NCI-H510A (cell line): ENCODE data around the gene SMC2.

Experiments used
- DNase-seq: peaks from one replicate; lab custom pipeline; 2025; lab: John Stamatoyannopoulos, UW

The SMC2 gene

DNA sequence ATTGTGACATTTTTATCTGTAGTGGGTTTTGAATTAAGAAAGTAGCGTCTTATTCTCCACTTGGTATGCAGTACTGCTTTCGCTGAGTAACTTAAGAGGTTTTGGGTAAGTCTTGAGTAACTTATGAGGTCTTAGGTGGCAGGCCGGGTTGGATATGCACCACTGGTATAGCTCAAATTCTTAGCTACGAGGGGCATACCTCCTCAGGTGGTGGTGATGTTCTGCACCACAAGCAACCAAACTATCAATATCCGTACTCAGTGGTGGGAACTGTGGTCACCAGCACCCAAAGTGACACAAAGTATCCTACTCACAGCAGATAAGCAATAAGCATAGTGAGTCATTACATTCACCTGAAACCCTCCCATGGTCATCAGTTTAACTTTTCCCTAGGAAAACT, 13.7 kb downstream of the SMC2 start:
- DNase-seq, result no peak

DNA sequence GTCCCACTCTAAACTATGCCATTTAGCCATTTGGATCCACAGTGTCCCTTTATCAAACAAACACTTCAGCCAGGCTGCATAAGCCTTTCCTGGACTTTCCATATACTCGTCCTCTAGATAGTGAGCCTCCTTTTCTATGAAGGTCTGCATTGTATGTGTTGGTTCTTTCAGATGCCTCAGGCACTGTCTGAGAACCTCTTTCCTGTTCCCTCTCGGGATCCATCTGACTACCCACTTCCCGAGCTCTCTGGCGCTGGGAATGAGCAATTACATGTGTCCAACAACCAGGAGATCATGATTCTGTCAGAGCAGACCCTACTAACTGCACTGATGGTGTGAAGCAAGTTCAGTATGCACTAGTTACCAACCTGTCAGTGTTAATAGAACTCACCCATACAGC, 14.2 kb downstream of the SMC2 start:
- DNase-seq, result no peak

DNA sequence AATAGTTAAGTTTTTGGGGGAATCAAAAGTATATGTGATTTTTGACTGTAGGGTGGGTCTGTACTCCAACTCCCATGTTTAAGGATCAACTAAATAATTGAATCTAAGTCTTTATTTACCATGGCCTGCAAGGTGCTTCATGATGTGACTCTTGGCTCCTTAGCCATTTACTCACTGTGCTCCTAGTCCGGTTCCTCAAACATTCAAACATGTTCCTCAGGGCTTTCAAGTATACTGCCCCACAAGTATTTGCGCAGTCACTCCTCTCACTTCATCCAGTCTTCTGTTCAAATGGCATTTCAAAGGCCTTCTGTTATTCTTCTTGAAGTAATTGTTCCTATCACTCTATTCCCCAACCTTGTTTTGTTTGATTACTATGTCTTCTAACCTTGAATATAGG, 16.4 kb downstream of the SMC2 start:
- no peak for DNase-seq

DNA sequence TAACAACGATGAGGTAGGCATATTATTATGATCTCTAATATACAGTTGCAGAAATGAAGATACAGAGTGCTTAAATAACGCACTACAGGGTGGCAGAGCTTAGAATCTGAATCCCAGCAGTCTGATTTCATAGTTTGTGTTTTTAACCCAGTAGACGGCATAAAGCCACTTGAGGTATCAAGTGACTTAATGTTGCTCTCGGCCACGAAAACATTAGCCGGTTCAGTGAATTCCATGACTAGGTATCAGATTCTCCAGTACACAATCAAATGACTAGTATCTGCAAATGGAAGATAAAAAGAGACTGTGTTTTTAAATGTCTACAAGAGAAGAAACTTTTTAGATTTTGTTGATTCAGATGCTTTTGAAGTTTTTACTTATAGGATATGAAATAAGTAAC, 24.8 kb downstream of the SMC2 start:
- no peak for DNase-seq

DNA sequence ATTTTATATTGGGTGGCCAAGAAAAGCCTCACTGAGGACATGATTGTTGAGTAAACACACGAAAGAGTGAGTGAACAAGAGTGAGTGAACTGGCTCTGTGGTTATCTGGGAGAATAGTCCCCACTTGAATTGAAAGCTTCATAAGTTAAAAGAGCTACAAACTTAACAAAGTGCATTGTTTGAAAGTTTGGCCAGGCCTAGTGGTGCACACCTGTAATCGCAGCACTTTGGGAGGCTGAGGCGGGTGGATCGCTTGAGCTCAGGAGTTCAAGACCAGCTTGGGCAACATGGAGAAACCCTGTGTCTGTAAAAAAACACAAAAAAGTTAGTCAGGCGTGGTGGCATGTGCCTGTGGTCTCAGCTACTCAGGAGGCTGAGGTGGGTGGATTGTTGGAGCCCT, 26.9 kb downstream of the SMC2 start:
- no peak for DNase-seq

DNA sequence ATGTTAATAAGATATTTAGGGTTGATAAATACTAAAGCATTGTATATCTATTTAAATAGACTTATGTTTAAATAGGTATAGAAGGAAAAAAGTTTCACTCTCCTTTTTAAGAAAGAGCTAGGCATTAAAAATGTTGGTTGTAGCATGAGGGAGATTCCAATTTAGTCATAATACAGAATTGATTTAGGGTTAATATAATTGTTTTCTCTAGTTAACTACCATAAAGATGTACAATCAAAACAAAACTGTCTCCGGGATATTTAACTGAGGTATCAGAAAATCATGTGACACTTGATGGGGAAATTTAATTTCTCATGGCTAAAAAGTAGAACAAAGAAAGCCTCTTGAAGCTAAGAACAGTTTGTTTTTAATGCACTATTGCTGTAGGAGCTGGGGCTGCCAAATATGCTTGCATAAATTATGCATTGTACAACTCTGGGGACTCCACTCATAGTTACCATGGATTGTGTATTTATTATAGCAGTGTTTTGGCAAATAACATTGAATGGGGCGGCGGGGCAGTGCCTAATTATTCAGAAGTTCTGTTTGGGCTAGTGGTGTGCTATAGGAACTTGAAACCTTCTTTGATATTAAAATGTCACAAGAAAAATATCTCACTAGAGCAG, 44.2 kb downstream of the SMC2 start:
- no peak for DNase-seq

DNA sequence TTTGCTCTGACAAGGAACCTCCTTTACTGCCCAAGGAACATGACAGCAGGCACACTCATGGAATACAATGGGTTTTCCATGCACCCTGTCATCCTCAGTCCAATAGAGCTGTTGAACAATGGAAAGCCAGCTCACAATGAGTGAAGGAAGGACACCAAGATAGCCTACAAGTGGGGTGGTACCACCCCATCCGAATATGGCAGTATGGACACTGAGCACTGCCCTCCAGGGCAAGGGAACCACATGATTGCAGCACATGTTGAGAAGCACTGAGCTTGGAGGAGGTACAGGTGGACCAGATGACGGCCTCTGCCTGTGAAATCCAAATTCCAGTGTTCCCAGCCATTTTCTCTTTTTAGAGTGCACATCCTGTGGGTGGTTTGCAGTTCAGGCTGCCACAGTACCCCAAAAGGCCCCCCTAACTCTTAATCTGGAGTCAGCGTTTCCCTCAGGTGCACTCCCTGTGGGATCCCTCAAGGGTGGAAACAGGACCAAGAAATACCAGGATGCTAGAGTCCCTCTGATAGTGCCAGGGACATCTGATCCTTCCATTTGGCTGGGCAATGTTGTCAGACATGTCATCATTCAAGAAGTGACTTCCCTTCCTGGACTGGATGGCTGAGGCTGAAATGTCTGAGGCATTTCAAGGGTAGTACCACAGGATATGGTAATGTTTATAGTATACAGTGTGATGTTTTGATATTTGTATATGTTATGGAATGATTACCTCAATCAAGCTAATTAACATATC, 48.9 kb downstream of the SMC2 start:
- DNase-seq, result no peak

DNA sequence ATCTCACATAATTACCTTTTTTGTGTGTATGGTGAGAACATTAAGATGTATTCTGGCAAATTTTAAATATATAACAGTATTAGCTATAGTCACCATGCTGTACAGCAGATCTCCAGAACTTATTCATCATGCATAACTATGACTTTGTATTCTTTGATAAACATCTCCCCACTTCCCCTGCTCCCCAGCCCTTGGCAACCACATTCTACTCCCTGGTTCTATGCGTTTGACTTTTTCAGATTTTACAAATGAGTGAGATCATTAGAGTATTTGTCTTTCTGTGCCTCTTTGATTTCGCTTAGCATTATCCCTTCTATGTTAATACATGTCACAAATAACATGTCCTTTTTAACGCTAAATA, 49.4 kb downstream of the SMC2 start:
- DNase-seq, result no peak

DNA sequence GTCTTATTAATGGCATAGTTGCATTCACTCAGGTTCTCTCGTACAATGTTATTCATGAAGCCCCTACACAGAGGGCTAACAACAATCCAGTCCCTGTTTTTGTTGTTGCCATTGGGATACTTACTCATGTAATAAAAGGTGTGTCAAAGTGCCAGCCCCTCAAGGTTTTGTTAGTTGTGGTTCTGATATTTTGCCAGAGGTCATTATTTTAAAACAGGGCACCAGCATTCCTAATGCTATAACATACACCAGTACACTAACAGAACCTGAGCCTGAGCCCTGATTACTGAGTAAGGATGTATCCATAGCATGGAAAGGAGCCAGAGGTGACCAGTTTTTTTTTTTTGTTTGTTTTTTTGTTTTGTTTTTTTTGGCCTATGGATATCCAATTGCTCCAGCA, 50.2 kb downstream of the SMC2 start:
- no peak for DNase-seq

DNA sequence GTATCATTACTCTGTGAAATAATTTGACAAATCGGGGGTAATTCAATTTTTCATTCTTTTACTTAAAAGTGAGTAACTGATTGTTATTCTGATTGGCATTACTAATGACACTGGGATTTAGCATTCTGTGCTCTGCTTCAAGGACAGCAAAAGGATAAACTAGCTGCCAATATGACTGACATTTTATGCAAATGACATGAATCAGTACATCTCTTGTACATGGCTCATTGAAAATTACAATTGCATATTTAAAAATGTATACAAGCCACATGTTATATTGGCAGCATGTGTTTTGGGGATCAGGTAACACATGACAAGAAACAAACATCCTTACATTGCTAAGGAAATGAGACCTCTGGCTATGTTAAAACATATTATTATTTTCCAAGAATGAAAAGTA, 79.0 kb downstream of the SMC2 start:
- no peak for DNase-seq

DNA sequence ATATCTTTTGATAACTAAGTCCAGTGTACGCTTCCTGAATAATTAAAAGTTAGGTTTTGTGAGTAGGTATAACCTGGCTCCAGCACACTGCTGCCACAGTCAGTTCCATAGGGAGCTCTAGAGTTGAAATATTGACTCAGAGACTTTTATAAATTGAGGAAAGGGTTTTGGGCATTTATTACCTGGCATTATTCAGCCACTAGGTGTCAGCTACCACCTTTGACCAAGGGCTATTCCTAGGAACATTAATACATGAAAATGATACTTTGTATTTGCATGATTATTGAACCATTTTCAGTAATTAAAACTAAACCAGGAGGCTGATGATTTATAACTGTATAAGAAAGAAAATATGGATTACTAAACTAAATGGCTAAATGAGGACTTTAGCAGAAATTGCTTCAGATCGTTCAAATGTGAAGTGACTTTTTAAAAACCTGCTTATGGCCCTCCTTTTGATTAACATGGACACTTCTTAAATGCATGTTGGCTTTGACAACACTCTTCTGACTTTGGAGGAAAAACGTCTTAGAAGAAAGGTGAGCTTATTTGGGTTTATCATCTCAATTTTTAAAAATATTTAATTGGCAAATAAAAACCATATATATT, 83.0 kb downstream of the SMC2 start:
- no peak for DNase-seq

DNA sequence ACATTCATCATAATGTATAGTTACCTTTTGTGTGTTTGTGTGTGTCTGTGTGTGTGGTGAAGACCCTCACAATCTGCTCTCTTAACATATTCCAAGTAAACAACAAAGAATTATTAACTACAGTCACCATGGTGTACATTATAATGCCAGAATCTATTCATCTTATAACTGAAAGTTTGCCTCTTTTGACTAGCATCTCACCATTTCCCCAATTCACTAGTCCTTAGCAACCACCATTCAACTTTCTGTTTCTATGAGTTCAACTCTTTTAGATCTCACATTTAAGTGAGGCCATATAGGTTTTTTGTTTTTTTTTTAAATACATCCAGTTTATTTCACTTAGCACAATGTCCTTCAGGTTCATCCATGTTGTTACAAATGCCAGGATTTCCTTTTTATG, 83.6 kb downstream of the SMC2 start:
- no peak for DNase-seq
